SU-DHL-6 (cell line): ENCODE data around the gene TANGO6.

Experiments used
- H2AFZ ChIP-seq: fragments of 200-600 bp; sonication (generic); 2 replicates; pipeline ENCODE4 v1.6.1; 2014; ENCODE audit warnings: low read depth, mild to moderate bottlenecking, moderate library complexity, mixed read lengths, antibody characterized with exemption, low read length; ENCODE audit not compliant: severe bottlenecking
- H3F3A ChIP-seq: fragments of 200-600 bp; shearing (Covaris generic); 2 replicates; pipeline ENCODE4 v1.6.0; 2016; ENCODE audit warnings: antibody characterized with exemption, mild to moderate bottlenecking; ENCODE audit not compliant: insufficient read depth
- H3K27ac ChIP-seq: fragments of 200-600 bp; sonication (generic); 2 replicates; pipeline ENCODE4 v1.5.1; 2016; ENCODE audit warnings: low read depth, mild to moderate bottlenecking, low read length, moderate library complexity, mixed read lengths
- H3K27me3 ChIP-seq: fragments of 200-600 bp; sonication (generic), shearing (Covaris generic); 2 replicates; pipeline ENCODE4 v1.6.0; 2014; ENCODE audit warnings: mild to moderate bottlenecking, low read length
- H3K36me3 ChIP-seq: fragments of 200-600 bp; sonication (generic); 2 replicates; pipeline ENCODE4 v1.6.1; 2014; ENCODE audit warnings: mild to moderate bottlenecking, low read length, mixed read lengths
- H3K4me2 ChIP-seq: fragments of 300-600, 200-600 bp; shearing (Covaris generic), sonication (generic); 2 replicates; pipeline ENCODE4 v1.6.0; 2014; ENCODE audit warnings: low read length, low read depth, mild to moderate bottlenecking; ENCODE audit not compliant: poor library complexity, severe bottlenecking
- H3K4me3 ChIP-seq: fragments of 200-600 bp; sonication (generic); 2 replicates; pipeline ENCODE4 v1.5.1; 2014; ENCODE audit warnings: antibody characterized with exemption, low read length, mild to moderate bottlenecking, mixed read lengths; ENCODE audit not compliant: insufficient read depth, poor library complexity, severe bottlenecking
- H3K79me2 ChIP-seq: fragments of 200-600 bp; sonication (generic); 2 replicates; pipeline ENCODE4 v1.6.1; 2014; ENCODE audit warnings: mild to moderate bottlenecking, low read length, moderate library complexity; ENCODE audit not compliant: insufficient read depth
- H3K9ac ChIP-seq: fragments of 200-600 bp; sonication (generic); 2 replicates; pipeline ENCODE4 v1.7.0; 2014; ENCODE audit warnings: mild to moderate bottlenecking, low read length
- H3K9me2 ChIP-seq: fragments of 200-600 bp; sonication (generic); replicated peaks from 2 replicates; pipeline ENCODE4 v1.6.1; 2014; ENCODE audit warnings: low read length; ENCODE audit not compliant: insufficient read depth
- H3K9me3 ChIP-seq: fragments of 200-600 bp; sonication (generic); 2 replicates; pipeline ENCODE4 v1.6.1; 2014; ENCODE audit warnings: low read length, mixed read lengths; ENCODE audit not compliant: insufficient read depth
- H4K20me1 ChIP-seq: fragments of 200-600 bp; sonication (generic); 2 replicates; pipeline ENCODE4 v1.6.1; 2014; ENCODE audit warnings: low read depth, mild to moderate bottlenecking, antibody characterized with exemption, low read length, moderate library complexity, mixed read lengths
- CTCF ChIP-seq: fragments of 200-600 bp; sonication (generic); IDR thresholded peaks from one replicate; pipeline ENCODE4 v1.5.1; 2017; ENCODE audit warnings: antibody characterized with exemption, mild to moderate bottlenecking, low read length, moderate library complexity; ENCODE audit not compliant: insufficient read depth, poor library complexity, severe bottlenecking
- EZH2phosphoT487 ChIP-seq: fragments of 200-600 bp; sonication (generic), shearing (Covaris generic); conservative IDR thresholded peaks from 2 replicates; pipeline ENCODE4 v1.6.1; 2018; ENCODE audit warnings: mild to moderate bottlenecking, antibody characterized with exemption, low read length, moderate library complexity, mixed read lengths

Gene TANGO6

GRCh38 chr16:69131839-69132423 lies 288.6 kb downstream of the TANGO6 start:
- Histone ChIP-seq H3K27me3 (no peaks in the 10 kb centered on the region), H3K4me3 (peak overlapping the region; percentile 87), H3K4me2 (peak overlapping the region; percentile 92), H3K9me3 (no peaks in the 10 kb centered on the region), H2AFZ (no peak overlapping the region), H3K9ac (peak overlapping the region; percentile 99), H3K9me2 (no peaks in the 10 kb centered on the region), H3K36me3 (peaks cover 6% of the 10 kb centered on the region; the same call in 1 of the 2 replicates), H3K27ac (peak overlapping the region; percentile 84), H3K79me2 (peaks cover 86% of the 10 kb centered on the region), H4K20me1 (peaks cover 11% of the 10 kb centered on the region; the same call in 1 of the 2 replicates), H3F3A (peaks cover 22% of the 10 kb centered on the region)
- no peak for TF ChIP-seq CTCF

DNA sequence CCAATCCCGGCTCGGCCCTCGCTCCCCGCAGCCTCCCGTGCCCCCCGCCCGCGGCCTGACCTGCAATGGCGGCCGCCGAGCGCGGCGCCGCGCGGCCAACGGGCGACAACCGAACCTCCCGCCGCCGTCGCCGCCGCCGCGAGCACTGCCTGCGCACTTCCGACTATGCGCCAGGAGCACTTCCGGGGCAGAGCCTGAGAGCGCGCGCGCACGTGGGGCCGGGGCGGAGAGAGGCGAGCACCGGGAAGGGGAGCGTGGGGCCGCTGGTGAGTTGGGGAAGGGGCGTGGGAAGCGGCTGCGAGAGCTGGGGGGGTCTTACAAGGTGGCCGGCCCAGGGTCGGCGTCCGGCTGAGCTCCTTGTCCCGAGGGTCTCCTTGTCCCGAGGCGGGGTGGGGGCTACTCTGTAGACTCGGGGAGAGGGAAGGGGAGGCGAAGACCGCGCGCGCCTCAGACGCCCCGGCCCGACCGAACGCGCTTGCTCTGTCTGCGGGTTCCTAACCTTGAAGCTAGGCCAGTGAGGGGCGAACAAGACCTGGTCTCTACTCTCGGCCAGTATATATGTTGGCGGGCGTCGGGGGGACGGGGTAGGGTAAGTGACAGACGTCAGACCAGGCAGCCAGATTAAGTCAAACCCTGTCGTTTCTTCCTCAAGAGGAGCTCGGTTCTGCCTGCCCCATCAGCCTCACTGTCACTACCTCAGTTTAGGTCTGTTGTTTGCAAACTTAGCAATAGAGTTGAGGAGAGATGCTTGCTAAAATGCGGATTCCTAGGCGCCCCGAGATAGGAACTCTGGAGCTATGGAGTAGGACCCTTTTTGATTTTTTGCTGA lies 289.3 kb downstream of the TANGO6 start, which contains the start of the genes CHTF8 and UTP4:
CHTF8 (minus strand) TSS at position 165 of the 829 bp plus-strand sequence. CDS start 11,130 bp downstream, outside the sequence.
UTP4 (plus strand) TSS at position 226 of the 829 bp plus-strand sequence. CDS start 811 bp downstream, outside the sequence.
- H3K4me3 ChIP-seq = peak within 1 kb of the TSS; percentile 87
- H3K27ac ChIP-seq = peak within 1 kb of the TSS; percentile 84
- H3K4me2 ChIP-seq = peak within 1 kb of the TSS; percentile 92
- no peaks in the 10 kb centered on the region for H3K27me3 ChIP-seq
- peaks cover 93% of the 10 kb centered on the region for H3K79me2 ChIP-seq
- no peaks in the 10 kb centered on the region for H3K9me2 ChIP-seq
- TF ChIP-seq CTCF (no peak), EZH2phosphoT487 (no peak)
- peaks cover 22% of the 10 kb centered on the region for H3F3A ChIP-seq
- H3K9ac ChIP-seq = peak within 1 kb of the TSS; percentile 99
- H3K36me3 ChIP-seq = peaks cover 13% of the 10 kb centered on the region; the same call in 1 of the 2 replicates
- peak within 1 kb of the TSS; percentile 74 for H2AFZ ChIP-seq
- peaks cover 11% of the 10 kb centered on the region; the same call in 1 of the 2 replicates for H4K20me1 ChIP-seq
- H3K9me3 ChIP-seq = no peaks in the 10 kb centered on the region

GRCh38 chr16:69133373-69133954 lies 290.1 kb downstream of the TANGO6 start:
- Histone ChIP-seq H4K20me1 (peaks cover 11% of the 10 kb centered on the region; the same call in 1 of the 2 replicates), H3K27ac (peak overlapping the region; percentile 84; the same call in 1 of the 2 replicates), H3K79me2 (peaks cover 90% of the 10 kb centered on the region), H3K36me3 (peaks cover 17% of the 10 kb centered on the region; the same call in 1 of the 2 replicates), H3K27me3 (no peaks in the 10 kb centered on the region), H3K9me3 (no peaks in the 10 kb centered on the region), H3F3A (peaks cover 22% of the 10 kb centered on the region), H3K4me3 (peak overlapping the region; percentile 87), H3K4me2 (peak overlapping the region; percentile 71), H2AFZ (no peak overlapping the region), H3K9ac (peak overlapping the region; percentile 99), H3K9me2 (no peaks in the 10 kb centered on the region)
- no peak for TF ChIP-seq EZH2phosphoT487
